ENCODE results near the gene ROR2.

DNA sequence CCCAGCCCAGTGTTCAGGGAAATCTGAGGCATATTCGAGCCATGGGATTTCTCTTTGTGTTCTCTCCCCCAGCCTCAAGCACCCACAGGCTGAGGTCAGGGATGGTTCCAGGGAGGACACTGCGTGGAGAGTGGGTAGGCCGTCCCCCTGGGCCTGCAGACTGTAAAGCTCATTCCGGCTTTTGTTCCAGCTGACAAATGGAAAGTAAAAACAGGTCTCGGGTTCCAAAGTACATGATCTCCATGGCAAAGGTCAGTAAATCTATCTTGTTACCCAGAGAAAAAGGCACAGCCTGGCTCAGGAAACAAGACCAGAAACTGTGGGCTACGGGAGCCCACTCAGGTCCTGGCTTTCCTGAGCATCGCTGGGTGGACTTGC lies 116.2 kb downstream of the ROR2 start:
- TF ChIP-seq, protein P1, sequence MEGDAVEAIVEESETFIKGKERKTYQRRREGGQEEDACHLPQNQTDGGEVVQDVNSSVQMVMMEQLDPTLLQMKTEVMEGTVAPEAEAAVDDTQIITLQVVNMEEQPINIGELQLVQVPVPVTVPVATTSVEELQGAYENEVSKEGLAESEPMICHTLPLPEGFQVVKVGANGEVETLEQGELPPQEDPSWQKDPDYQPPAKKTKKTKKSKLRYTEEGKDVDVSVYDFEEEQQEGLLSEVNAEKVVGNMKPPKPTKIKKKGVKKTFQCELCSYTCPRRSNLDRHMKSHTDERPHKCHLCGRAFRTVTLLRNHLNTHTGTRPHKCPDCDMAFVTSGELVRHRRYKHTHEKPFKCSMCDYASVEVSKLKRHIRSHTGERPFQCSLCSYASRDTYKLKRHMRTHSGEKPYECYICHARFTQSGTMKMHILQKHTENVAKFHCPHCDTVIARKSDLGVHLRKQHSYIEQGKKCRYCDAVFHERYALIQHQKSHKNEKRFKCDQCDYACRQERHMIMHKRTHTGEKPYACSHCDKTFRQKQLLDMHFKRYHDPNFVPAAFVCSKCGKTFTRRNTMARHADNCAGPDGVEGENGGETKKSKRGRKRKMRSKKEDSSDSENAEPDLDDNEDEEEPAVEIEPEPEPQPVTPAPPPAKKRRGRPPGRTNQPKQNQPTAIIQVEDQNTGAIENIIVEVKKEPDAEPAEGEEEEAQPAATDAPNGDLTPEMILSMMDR (IDR thresholded peaks at IDR 0.05) = no peak
- TF ChIP-seq POLR2A (IDR thresholded peaks at IDR 0.05) = no peak
- no peak for TF ChIP-seq EP300 (IDR thresholded peaks at IDR 0.05)
- peak in 2 of 4 donors; percentile 15 to 22 for TF ChIP-seq POLR2AphosphoS5 (IDR thresholded peaks at IDR 0.05)
